ENCODE measurements around the gene WIPF1. TPM values are rescaled to one million over a fixed set of nuclear protein-coding genes. Genes with fewer than 3 reads are reported as not detected.

Gene WIPF1
- total RNA-seq, 1 experiment from 2014 or later: 0.61 TPM

DNA sequence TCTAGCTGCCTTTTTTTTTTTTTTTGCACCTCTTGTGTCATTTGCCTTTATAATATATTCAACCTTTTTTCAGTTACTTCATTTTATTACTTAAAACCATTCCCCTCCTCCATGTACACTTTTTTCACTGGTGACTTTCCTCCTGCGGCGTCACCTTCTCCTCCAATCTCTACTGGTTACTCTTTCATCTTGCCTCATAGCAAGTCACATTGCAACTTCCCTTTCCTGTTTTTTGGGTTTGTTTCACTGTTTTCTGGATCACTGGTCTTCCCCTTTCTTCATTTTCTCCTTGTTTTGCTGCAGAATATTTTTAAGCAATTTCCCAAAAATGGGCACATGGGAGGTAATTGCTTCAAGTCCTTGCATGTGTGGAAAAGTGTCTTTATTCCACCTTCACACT, 73.1 kb downstream of the WIPF1 start:
- no peak for DNase-seq (ENCODE audit: low read depth)
- in situ Hi-C loops (cut with HindIII; ENCODE audit: low pct_unique_long_range_greater_than_20kb, low sequenced_read_pairs): no loop called here

- in situ Hi-C loops (cut with HindIII; ENCODE audit: low pct_unique_long_range_greater_than_20kb, low sequenced_read_pairs): no loop called here
- DNase-seq (ENCODE audit: low read depth): no peak
Observed at GRCh38 chr2:174522553-174522952, 75.1 kb downstream of the WIPF1 start.

GRCh38 chr2:174518395-174518794, 79.2 kb downstream of the WIPF1 start:
- no peak for DNase-seq (ENCODE audit: low read depth)
- in situ Hi-C loops (cut with HindIII; ENCODE audit: low pct_unique_long_range_greater_than_20kb, low sequenced_read_pairs): no loop called here

GRCh38 chr2:174516501-174517378, 80.9 kb downstream of the WIPF1 start:
- in situ Hi-C loops (cut with HindIII; ENCODE audit: low pct_unique_long_range_greater_than_20kb, low sequenced_read_pairs): no loop called here
- DNase-seq (ENCODE audit: low read depth): no peak

GRCh38 chr2:174512345-174512744, 85.3 kb downstream of the WIPF1 start:
- in situ Hi-C loops (cut with HindIII; ENCODE audit: low pct_unique_long_range_greater_than_20kb, low sequenced_read_pairs): no loop called here
- no peak for DNase-seq (ENCODE audit: low read depth)

GRCh38 chr2:174511580-174512260, 85.9 kb downstream of the WIPF1 start:
- DNase-seq (ENCODE audit: low read depth): no peak
- in situ Hi-C loops (cut with HindIII; ENCODE audit: low pct_unique_long_range_greater_than_20kb, low sequenced_read_pairs): no loop called here

DNA sequence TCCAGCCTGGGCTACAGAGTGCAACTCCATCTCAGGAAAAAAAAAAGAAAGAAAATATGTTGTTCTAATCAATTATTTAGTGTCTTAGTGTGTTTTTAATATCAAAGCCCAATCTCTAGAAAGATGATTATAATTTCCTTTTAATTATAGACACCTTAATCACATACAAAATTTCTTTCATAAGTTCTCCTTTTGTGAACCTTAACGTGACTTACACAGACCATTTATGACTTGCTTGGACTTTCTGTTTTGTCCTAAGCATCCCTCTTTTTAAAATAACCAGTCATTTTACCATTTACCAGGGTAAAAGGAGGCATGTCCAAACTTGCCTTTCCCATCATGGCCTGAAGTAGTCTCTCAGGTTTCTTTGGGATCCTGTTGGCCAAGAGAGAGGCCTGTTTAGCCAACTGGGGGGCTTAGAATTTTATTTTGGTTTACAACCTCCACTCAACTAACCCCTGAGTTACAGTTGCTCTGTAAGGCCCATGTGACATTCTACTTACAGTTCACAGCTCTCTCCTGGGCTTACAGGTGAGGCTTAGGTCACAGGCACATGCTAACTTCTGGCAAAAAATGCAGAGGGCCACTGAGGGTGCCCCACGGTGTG, 86.9 kb downstream of the WIPF1 start:
- DNase-seq (ENCODE audit: low read depth): no peak
- in situ Hi-C loops (cut with HindIII; ENCODE audit: low pct_unique_long_range_greater_than_20kb, low sequenced_read_pairs): no loop called here

Other genes starting within 250 kb of the WIPF1 start
- gene SCRN3, start 202.1 kb downstream of the WIPF1 start, total RNA-seq (2014; rRNA removed; shearing (Covaris generic); ENCODE audit: low replicate concordance): 7.4 and 43.9 TPM in 2 replicates
- gene GPR155, start 110.8 kb downstream of the WIPF1 start, total RNA-seq (2014; rRNA removed; shearing (Covaris generic); ENCODE audit: low replicate concordance): 0.06 and 0.64 TPM in 2 replicates
- gene CHRNA1, start 166.7 kb upstream of the WIPF1 start, total RNA-seq (2014; rRNA removed; shearing (Covaris generic); ENCODE audit: low replicate concordance): not detected in 2 replicates

Data from Caki2 (cell line).